ENCODE results near the gene CCDC57. TPM values are rescaled to one million over a fixed set of nuclear protein-coding genes. Genes with fewer than 3 reads are reported as not detected.
A peak's percentile ranks its signal among the peaks of the same experiment; 100 is the strongest.

The CCDC57 gene
- total and polyA plus RNA-seq, 9 of the 15 experiments (the other 6 are each of a cell fraction or from before 2014, with no cell fraction given): 0.83 to 36.2 (median 13.6) TPM

GRCh38 chr17:82153745-82154375, 58.8 kb downstream of the CCDC57 start (continued):
- TF ChIP-seq HDGF (IDR thresholded peaks at IDR 0.05) (peak; percentile 77; the same call in 1 of the 2 replicates), ZNF121 (CRISPR knock-in tag; conservative IDR thresholded peaks at IDR 0.05) (no peak), ZNF384 (IDR thresholded peaks at IDR 0.05; ENCODE audit: low read depth, low read length) (no peak), CBFA2T2 (conservative IDR thresholded peaks at IDR 0.05) (no peak), GTF2F1 (IDR thresholded peaks at IDR 0.05; ENCODE audit: low read depth, low read length) (no peak), RFX7 (CRISPR knock-in tag; IDR thresholded peaks at IDR 0.05) (no peak), CAMTA2 (CRISPR knock-in tag; conservative IDR thresholded peaks at IDR 0.05) (no peak), GABPB2 (CRISPR knock-in tag; conservative IDR thresholded peaks at IDR 0.05) (no peak), RREB1 (CRISPR knock-in tag; IDR thresholded peaks at IDR 0.05) (no peak), NCOA6 (IDR thresholded peaks at IDR 0.05) (no peak), E2F4 (CRISPR knock-in tag; IDR thresholded peaks at IDR 0.05; ENCODE audit: low read depth) (0 out of 2 replicates have a peak, but pooled peaks have one; percentile 56), FOXP4 (CRISPR knock-in tag; IDR thresholded peaks at IDR 0.05; ENCODE audit: borderline replicate concordance) (no peak), TCF3 (CRISPR knock-in tag; IDR thresholded peaks at IDR 0.05) (no peak), HIVEP1 (CRISPR knock-in tag; IDR thresholded peaks at IDR 0.05) (no peak), ELF1 (tag; IDR thresholded peaks at IDR 0.05) (no peak), ESRRA (IDR thresholded peaks at IDR 0.05; ENCODE audit: borderline replicate concordance, low read depth) (no peak; the same call in 1 of the 2 replicates), MEF2D (tag; conservative IDR thresholded peaks at IDR 0.05; ENCODE audit: low read depth) (no peak), BMI1 (IDR thresholded peaks at IDR 0.05; ENCODE audit: low read length) (no peak), ETS1 (conservative IDR thresholded peaks at IDR 0.05; ENCODE audit: control insufficient read depth, low read depth, low read length) (no peak)
